GF-D8 (cell line): ENCODE data around the gene CIT.

ENCODE experiments used
- DNase-seq: peaks from one replicate; lab custom pipeline; 2025; lab: John Stamatoyannopoulos, UW

CIT gene

GRCh38 chr12:119694111-119694510, 183.0 kb downstream of the CIT start:
- no peak for DNase-seq

- no peak for DNase-seq
Measured at GRCh38 chr12:119693511-119693910, 183.6 kb downstream of the CIT start.

GRCh38 chr12:119692997-119693396, 184.1 kb downstream of the CIT start:
- DNase-seq, result no peak

GRCh38 chr12:119692410-119692809, 184.7 kb downstream of the CIT start:
- no peak for DNase-seq

- no peak for DNase-seq
Measured at GRCh38 chr12:119691202-119691810, 185.8 kb downstream of the CIT start.

GRCh38 chr12:119689935-119690500, 187.1 kb downstream of the CIT start:
- no peak for DNase-seq

GRCh38 chr12:119687879-119688278, 189.2 kb downstream of the CIT start:
- DNase-seq, result no peak

- DNase-seq, result no peak
Measured at GRCh38 chr12:119687406-119687805, 189.7 kb downstream of the CIT start.

- no peak for DNase-seq
Measured at GRCh38 chr12:119686776-119687175, 190.3 kb downstream of the CIT start.

- no peak for DNase-seq
Measured at GRCh38 chr12:119686355-119686754, 190.8 kb downstream of the CIT start.

- no peak for DNase-seq
Measured at GRCh38 chr12:119685375-119685774, 191.7 kb downstream of the CIT start.

- DNase-seq, result no peak
Measured at GRCh38 chr12:119684711-119685369, 192.3 kb downstream of the CIT start.

GRCh38 chr12:119683816-119684215, 193.3 kb downstream of the CIT start:
- DNase-seq, result no peak

- DNase-seq, result no peak
Measured at GRCh38 chr12:119683413-119683812, 193.7 kb downstream of the CIT start.

- DNase-seq, result peak; percentile 9
Measured at GRCh38 chr12:119682639-119683252, 194.4 kb downstream of the CIT start.

- DNase-seq, result no peak
Measured at GRCh38 chr12:119681728-119682638, 195.1 kb downstream of the CIT start.

- no peak for DNase-seq
Measured at GRCh38 chr12:119681111-119681510, 196.0 kb downstream of the CIT start.

GRCh38 chr12:119679490-119679889, 197.6 kb downstream of the CIT start:
- DNase-seq, result no peak

GRCh38 chr12:119679081-119679480, 198.0 kb downstream of the CIT start:
- no peak for DNase-seq

GRCh38 chr12:119678459-119678858, 198.7 kb downstream of the CIT start:
- DNase-seq, result no peak

GRCh38 chr12:119676573-119676972, 200.5 kb downstream of the CIT start:
- no peak for DNase-seq

- DNase-seq, result no peak
Measured at GRCh38 chr12:119676022-119676421, 201.1 kb downstream of the CIT start.
